Activated CD8-positive, alpha-beta memory T cell treated with anti-CD3 and anti-CD28 coated beads, Interleukin-2, amount 50 U/mL, for 48 hours (primary cell): ENCODE measurements around the gene GAPVD1.
"Not testable (repeated sequence)": the region's sequence is repeated elsewhere in the genome, so short reads cannot be mapped to it uniquely, and the experiment has no call there.

ENCODE experiments used
- DNase-seq: peaks from one replicate; pipeline ENCODE4 v3.0.0-alpha.2; 2020

Gene GAPVD1

DNA sequence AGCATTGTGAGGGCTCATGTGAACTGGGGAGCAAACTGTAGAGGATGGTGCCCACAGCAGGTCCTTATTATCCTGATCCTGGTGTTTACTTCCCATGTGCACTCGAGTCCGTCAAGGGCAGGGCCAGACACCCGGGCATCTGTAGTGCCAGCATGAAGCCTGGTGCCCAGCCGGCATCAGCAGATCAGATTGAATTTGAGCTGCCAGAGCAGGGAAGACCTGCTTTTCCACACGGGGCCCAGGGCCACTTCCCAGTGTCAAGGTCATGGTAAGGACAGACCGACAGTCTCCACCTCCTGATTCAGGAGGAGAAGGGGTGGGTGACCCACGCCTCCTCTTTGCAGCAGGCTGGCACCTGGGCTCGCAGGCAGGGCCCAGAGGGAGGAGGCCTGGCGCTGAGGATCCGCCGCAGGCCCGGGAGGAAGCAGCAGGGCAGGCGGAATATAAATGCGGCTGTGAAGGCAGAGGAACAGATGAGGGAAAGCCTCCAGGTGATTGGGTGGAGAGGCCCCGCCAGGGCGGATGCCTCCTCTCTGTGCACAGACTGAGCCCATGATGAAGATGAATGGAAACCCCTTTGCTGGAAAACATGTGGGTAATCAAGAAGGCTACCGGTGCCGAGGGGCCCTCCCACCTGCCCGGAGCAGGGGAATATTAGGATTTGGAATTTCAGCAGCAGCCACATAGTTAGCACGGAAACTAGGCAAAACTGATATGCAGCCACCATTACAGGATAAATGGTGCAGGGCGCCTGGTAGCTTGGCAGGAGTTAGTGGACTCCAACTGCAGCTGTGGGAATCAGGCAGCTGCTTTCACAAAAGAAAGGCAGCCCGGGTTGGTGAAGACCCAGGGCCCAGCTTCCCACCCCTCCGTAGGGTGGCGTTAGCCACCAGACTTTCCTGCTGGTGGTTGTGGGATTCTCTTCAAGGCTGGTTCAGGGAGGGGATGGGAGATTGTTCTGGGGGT is 114.9 kb downstream of the GAPVD1 start:
- no peak for DNase-seq

DNA sequence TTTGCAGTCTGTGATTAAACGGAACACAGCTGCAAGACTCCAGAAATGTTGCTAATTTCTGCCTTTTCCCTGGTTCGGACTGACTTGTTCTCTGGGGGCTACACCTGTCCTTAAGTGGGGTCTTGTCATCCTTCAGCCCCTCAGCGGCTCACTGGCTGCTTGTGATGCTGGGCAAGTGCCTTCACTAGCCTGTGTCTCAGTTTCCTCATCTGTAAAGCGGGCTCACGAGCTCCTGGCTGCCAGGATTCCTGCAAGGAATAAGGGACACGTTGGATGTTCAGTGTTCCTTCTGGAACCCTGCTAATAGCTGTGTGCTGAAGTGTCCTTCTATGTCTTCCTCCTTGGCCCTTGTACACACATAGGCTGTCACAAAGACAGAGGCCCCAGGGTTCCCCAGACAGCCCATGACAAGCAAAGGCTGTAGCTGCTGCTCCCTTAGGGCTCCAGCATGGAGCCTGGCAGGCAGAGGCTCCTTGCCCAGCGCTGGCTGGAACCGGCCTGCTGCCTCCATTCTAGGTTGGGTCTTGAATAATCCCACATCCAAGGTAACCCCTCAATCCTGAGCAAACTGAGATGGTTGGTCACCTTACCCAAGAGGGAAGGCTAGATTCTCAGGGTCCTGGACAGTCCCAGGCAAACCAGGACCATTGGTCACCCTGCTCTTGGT is 116.1 kb downstream of the GAPVD1 start:
- no peak for DNase-seq

DNA sequence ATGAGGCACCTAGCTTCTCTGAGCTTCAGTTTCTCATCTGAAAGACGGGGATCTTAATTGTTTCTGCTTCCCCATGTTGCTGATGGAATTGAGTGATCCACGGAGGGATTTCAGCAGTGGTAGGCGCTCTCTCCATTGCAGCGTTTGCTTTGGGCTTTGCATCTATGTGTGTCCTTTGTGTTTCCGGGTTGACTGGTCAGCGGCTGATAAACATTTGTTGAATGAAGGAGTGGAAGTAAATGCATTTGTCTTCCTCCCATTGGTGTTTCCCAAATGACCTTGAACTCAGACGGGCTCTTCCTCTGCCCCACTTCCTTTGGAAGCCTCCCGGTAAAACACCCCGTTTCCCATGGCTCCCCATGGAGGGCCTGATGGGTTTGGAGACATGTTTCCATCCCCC is 117.2 kb downstream of the GAPVD1 start:
- DNase-seq, result no peak

DNA sequence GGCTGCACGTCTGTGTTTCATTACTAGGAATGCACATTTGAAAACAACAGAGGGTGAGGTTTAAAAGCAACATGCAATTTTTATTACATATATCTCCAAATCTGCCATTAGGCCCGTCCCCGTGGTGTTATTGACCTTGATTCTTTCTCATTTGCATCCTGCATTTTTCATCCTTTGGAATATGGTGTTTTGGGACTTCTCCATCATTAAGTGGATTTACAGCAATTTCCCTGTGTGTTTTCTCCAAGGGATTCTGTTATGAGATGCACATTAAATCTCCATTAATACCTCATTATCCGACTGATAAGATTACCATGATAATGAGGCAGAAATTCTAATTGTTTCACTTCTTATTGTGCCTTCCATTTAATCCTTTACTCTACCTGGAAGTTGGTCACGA is 117.6 kb downstream of the GAPVD1 start:
- no peak for DNase-seq

DNA sequence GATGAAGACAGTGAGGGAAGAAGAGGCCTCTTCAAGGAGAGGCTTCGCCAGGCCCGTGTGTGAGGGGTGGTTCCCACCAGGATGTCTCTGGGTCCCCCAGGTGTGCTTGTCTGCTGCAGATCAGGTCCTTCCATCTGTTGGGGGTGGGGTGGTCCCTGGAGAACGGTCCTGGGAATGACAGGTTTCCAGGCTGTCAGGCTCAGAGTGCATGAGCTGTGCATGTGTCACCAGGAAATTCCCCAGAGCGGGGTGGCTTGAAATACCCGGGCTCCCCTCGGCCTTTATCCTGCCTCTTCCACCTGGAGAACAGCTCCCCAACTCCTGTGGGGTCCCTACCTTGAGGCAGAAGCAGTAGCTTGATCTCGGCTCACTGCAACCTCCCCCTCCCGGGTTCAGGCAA is 118.8 kb downstream of the GAPVD1 start:
- DNase-seq, result no peak

DNA sequence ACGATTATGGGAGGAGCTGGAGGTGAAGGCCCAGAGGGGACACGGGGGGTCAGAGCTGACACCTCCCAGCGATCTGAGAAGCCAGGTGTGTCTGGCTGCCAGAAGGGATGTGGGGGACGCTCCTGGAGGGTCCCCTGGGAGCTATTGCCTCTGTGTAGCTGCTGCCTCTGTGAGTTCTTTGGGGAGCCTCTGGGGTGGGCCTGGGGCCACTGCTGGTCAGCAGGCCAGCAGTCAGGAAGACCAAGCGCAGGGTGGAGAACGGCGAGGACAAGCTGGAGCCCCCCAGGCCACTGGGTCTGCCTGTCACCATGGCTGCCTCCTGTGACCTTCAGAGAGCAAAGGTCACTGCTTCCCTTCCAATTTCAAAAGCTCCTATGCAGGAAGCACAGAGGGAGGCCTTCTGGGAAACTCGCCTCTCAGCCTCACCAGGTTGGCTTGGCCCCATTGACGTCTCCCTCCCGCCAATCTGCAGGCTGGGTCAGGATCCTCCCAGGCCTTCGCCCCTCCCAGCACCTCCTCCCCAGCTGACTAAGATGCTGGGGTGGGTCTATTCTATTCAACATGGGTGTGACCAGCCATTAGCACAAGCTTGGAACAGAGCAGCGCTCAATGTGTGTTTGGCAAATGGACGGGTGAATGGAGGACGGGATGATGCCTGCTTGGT is 126.4 kb downstream of the GAPVD1 start:
- DNase-seq, result no peak

DNA sequence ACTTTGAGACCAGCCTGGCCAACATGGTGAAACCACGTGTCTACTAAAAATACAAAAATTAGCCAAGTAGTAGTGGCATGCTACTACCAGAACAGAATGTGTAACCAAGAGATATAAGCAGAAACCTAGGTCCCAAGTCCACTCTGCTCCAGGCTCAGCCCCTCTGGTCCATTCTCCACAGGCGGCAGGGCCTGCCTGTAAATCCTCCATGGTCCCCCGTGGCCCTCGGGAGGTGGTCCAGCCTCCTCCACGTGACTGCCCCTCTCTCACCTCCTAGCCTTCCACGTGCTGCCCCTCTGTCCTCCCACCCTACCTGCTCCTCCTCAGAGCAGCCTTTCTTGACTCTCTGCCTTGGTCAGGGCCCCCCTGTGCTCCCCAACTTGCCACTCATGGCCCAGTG is 127.4 kb downstream of the GAPVD1 start:
- DNase-seq, result no peak

DNA sequence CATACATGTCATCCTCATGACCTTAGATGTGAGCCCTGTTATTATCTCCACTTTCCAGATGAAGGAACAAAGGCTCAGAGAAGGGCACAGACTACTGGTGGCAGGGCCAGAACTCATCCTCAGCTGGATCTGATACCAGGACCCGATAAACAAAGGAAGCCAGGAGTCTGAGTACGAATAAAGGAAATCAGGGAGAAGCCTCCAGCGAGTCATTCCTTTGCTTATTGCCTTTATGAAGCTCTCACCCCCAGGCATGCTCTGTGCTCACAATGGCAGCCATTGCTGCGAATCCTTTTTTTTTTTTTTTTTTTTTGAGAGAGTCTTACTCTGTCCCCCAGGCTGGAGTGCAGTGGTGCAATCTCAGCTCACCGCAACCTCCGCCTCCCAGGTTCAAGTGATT is 130.1 kb downstream of the GAPVD1 start:
- no peak for DNase-seq

DNA sequence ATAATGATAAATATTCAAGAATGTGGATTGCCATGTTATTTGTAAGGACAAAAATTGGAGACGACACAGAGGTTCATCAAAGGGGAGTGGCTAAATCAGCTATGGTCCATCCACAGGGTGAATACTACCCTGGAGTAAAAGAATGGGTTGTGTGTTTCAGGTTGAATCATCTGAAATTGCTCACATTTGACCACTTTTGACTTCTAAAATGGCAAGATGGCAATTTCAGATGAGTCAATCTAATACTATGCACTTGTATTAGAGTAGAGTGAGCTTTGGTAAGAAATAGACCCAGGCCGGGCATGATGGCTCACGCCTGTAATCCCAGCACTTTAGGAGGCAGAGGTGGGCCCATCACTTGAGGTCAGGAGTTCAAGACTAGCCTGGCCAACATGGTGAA is 131.8 kb downstream of the GAPVD1 start:
- no peak for DNase-seq

DNA sequence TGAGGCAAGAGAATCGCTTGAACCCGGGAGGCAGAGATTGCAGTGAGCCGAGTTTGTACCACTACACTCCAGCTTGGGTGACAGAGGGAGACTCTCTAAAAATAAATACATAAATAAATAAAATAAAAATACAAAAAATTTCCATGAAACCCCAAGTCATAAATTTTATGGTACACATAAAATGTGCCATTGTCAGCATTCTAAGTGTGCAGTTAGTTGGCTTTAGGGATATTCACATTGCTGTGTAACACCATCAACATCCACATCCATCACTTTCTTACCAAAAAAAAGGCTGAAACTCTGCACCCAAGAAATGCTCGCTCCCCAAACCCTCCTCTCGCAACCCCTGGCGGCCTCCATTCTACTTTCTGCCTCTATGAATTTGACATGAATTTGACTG is 135.2 kb downstream of the GAPVD1 start:
- no peak for DNase-seq

DNA sequence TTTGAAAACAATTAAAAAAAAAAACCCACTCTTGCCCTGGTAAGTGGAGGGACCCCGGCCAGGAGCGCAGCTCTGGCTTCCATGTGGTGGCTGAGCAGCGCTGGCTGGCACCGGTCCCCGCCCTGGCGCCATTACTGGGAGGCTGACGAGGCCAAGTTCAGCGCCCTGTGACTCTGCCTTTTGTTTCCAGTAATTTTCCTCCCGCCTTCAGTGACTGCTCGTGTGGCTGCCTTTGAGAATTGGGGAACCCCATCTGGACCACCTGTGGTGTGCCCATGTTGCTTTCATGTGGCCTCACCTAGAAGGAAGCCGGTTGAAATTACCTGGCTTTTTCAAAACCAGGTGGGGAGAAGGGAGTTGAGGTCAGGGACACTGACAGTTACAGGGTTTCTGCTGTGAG is 136.1 kb downstream of the GAPVD1 start:
- no peak for DNase-seq

DNA sequence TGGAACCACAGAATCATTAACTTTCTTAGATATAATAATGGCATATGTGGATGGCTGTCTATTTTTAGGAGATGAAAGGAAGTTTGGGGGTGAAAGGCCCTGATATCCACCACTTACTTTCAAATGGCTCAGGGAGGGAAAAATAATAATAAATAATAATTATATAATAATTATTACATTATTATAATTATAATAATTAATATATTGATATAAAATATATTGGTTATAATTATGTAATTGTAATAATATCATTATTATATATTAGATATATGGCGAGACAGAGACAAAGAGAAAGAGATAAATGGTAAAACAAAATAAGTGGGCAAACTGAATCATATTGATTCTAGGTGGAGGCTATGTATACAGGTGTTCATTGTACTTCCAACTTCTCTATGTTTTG is 136.6 kb downstream of the GAPVD1 start:
- DNase-seq, result no peak

DNA sequence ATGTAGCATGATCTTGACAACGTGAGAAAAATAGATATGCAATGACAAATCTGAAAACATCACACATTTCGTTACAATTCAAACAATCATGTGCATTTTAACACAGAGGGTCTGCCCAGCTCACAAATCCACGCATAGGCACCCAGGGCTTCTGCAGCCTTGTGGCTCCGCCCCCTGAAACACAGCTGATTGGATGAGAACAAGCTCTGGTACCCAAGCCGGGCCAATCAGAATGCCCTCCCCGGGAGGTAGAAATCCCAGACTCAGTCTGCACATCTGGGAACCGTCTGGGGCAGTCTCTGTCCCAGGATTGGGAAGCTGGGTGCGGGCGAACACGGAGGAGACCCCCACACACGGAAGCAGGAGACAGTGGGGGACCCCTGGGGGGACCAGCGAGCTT is 137.5 kb downstream of the GAPVD1 start:
- no peak for DNase-seq

DNA sequence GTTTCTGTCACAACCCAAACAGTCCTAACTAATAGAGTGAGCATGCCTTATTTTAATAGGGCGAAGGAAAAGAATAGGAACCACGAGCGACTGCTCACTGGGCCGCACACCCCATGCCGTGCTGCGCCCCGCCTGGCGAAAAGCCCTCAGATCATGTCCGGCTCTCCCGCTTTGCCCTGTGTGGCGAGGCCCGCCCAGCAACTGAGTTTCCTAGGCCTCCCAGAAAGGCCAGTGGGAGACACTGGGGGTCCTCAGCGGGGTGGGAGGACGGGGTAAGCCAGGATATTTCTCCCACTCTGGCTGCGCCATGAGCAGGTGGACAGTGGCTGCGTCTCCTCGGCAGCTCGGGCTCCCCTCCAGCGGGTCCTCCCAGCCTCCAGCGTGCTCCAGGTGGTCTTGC is 138.0 kb downstream of the GAPVD1 start:
- no peak for DNase-seq

DNA sequence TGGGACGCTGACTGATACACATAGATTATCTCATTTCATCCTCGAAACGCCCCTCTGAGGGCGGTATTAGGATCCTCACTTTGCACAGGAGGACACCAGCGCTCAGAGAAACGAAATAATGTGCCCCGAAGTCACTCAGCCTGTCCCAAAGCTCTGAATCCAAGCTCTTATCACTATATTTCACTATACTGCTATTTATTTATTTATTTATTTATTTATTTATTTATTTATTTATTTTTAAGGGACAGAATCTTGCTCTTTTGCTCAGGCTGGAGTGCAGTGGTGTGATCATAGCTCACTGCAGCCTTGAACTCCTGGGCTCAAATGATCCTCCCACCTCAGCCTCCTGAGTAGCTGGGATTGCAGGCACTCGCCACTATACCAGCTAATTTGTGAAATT is 138.6 kb downstream of the GAPVD1 start:
- not testable (repeated sequence) for DNase-seq

DNA sequence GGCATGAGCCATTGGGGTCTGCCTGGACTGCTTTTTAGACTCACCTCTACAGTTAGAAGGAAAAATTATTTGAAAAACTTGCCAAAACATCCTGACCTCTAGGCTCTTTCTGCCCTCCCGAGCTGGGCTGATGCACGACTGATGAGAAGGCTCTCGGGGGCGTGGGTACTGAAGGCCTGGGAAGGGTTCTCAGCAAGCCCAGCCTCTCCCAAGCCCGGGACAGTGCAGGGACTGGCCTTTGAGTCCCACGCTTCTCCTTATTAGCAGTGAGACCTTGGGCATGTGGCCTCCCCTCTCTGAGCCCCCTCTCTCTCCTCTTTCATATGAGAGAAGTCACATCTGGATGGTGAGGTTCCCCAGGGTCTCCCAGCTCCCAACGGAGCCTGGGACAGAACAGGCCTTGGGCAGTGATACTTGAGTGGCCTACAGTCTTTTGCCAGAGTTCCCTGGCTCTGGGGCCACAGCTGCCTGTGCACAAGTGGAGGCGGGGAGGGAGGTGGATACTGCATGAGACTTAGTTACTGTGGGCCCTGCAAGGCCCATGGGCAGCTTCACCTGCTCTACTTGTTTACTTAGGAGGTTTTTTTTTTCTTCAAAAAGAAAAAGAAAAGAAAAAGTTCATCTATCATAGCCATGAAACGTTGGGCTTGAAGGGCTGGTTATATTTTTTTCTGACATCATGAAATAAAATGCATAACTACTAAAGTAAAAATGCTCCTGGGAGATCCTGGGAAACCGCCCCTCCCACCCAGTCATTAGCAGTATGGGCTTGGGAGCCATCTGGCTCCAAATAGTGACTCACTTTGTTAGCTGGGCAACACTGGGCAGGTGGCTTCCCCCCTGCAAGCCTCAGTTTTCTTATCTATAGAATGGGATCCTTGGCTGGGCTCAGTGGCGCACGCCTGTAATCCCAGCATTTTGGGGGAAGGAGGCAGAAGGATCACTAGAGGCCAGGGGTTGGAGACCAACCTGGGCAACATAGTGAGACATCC is 139.4 kb downstream of the GAPVD1 start:
- no peak for DNase-seq

DNA sequence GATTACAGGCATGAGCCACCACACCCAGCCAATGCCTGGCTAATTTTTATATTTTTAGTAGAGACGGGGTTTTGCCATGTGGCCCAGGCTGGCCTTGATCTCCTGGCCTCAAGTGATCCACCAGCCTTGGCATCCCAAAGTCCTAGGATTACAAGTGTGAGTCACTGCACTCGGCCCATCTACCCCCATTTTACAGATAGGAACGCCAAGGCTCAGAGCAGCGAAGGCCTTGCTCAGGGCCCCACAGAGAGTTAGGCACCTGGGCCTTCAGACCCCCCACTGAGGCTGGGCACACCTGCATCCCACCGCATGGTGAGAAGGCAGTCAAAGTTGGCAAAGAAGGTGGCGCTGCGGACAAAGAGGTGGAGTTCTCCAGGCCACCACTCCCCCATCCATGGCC is 143.1 kb downstream of the GAPVD1 start:
- no peak for DNase-seq

DNA sequence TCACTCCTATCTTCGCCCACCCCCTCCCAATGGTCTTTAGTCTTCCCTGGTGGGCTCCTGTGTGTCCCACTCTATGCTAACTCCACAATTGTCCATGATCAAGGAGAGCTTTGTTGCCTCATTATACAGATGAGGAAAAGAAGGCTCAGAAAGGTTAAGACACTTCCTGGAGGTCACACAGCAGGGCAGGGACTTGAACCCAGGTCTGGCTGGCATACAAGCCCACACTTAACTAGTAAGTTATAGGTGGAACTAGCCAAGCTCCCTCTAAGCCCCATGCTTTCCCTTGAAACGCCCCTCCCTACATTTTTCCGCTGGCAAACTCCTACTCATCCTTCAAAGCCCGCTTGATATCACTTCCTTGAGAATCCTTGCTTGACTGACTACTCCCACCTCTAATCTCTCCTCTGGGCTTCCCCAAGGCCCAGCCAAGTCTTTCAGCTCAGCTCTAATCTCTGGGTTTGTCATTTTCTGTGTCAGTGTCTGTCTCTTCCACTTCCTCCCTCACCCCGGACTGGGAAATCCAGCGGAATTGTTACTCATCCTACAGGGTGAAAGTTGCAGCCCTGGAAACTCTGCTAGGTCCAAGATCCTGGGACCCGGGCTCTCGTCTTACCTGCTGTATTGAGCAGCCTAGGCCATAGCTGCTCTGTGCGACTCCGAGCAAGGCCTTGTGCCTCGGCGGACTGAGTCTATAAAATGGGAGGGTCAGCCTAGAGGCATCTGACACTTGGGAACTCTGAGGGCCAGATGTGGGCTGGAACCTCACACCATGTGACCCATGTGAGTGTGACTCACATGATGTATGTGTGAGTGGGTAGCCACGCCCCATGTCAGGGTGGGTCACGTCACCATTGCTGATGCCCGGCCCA is 144.5 kb downstream of the GAPVD1 start:
- no peak for DNase-seq

DNA sequence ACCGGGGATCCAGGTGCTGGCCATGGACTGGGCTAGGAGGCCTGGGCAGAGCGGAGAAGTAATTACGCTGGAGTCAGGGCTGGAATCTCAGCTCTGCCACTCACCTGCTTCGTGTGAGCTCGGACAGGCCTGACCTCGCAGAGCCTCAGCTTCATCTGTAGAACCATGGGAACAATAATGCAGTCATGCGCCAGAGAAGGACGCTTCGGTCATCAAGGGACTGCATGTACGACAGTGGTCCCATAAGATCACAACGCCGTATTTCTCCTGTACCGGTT is 145.1 kb downstream of the GAPVD1 start:
- DNase-seq, result no peak

DNA sequence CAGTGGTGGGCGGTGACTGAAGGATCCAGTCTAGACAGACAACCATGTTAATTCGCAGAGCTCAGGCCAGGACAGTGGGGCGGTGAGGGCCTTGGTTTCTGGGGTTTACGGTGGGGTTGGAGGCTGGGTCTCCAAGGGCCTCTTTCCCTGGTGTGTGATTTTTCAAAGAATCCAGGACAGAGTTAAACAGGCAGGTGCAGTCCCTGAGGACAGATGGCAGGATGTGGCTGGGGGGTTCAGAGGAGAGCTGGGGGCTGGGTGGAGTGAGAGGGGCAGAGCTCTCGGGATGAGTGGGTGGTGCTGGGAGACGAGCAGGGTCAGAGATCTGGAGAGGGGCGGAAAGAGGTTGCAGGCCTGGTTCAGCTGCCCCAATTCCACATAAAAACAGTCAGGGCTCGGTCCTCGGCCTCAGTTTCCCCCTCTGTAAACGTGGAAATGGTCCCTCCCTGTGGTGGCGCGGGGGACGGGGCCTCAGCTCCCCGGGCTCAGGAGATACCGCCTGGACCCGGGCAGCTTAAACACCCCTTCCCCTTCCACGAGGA is 145.9 kb downstream of the GAPVD1 start:
- no peak for DNase-seq
